A549 (cell line): ENCODE data around the gene ZSWIM5.

Source experiments
- CTCF ChIP-seq: fragments of >200 bp; sonication (Bioruptor Twin); formaldehyde crosslinking; IDR thresholded peaks from 3 replicates; pipeline ENCODE4 v1.5.1; 2016
- ESRRA ChIP-seq: fragments of 150-350 bp; IDR thresholded peaks from 2 replicates; pipeline ENCODE4 v1.6.1; 2014; ENCODE audit warnings: mild to moderate bottlenecking, low read length, borderline replicate concordance
- FOXS1 ChIP-seq: fragments of 250-450 bp; sonication (Bioruptor Pico); IDR thresholded peaks from 2 replicates; pipeline ENCODE4 v1.5.0; 2020; ENCODE audit warnings: mild to moderate bottlenecking, moderate library complexity
- POLR2A ChIP-seq: IDR thresholded peaks from 2 replicates; pipeline ENCODE4 v1.6.1; 2012; ENCODE audit warnings: mild to moderate bottlenecking, low read length
- RNF2 ChIP-seq: fragments of 200-600 bp; sonication (generic); IDR thresholded peaks from 2 replicates; pipeline ENCODE4 v1.6.1; 2016; ENCODE audit warnings: low read depth, mild to moderate bottlenecking, antibody characterized with exemption, moderate library complexity, borderline replicate concordance
- SREBF2 ChIP-seq: fragments of 450-650 bp; IDR thresholded peaks from 2 replicates; pipeline ENCODE4 v1.6.1; 2014; ENCODE audit warnings: mild to moderate bottlenecking, moderate library complexity

DNA sequence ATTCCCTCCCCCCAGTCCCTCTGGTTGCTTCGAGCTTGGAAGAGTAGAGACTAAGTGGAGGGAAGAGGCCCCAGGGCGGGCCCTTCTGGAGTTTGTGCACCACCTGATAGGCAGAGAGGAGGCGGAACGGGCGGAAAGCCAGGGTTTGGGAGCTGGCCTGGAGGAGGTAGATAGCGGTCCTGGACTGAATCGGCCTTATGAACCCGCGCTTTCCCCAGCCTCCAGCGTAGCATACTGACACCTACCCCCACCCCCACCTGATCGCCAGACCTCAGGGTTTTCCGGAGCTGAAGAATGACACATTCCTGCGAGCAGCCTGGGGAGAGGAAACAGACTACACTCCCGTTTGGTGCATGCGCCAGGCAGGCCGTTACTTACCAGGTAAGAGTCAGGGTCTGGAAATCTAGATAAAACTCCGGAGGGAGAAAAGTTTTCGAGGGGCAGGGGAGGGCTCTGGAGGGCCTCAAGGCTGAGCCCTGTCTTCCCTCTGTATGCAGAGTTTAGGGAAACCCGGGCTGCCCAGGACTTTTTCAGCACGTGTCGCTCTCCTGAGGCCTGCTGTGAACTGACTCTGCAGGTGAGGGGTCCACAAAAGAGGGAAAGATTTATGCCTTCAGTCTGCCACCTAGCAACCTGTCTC lies 193.6 kb downstream of the ZSWIM5 start:
- TF ChIP-seq CTCF (no peak), FOXS1 (CRISPR knock-in tag) (no peak), RNF2 (no peak), ESRRA (no peak), SREBF2 (no peak), POLR2A (no peak)
